ENCODE measurements around the gene RPTOR.

The RPTOR gene

DNA sequence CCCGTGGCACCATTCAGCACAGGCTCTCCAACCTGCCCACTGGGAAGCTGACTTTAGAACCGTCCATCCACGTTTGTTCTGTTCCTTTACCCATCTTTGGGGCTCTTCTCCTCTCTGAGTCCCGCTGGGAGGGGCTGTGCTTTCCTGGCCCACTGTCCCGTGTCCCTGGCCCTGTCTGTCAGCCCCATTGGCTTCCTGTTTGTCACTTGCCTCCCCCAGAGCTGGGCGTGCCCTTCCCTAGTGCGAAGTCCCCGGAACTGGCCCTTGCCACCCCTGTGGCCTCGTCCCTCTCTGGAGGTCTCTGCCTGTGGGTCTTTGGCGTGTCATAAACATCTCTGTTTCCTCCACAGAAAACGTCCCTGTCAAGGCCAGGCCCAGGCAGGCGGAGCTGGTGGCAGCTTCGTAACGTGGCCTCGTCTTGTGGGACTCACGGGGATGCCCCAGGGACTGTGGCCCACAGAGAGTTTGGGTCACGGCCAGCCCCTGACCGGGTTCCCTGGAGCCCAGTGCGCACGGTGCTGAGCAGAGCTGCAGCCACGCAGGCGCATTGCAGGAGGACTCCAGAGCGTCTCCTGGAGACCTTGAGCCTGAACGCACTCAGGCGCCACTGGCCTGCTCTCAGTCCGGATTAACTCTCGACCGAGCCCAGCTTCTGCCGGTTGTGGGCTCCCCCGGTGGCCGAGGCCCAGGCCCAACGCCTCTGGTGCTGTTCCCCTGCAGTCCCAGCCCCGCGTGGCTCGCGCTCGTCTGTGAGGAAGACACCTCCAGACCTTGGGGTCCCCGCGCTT lies 454.3 kb downstream of the RPTOR start:
- no peak for DNase-seq (ENCODE audit: low spot score)

GRCh38 chr17:80999536-81000333 lies 455.1 kb downstream of the RPTOR start:
- no peak for DNase-seq (ENCODE audit: low spot score)

- DNase-seq (ENCODE audit: low spot score), result no peak
Measured at GRCh38 chr17:81000334-81000630, 455.6 kb downstream of the RPTOR start.

GRCh38 chr17:81000631-81001357 lies 456.2 kb downstream of the RPTOR start:
- DNase-seq (ENCODE audit: low spot score), result no peak

DNA sequence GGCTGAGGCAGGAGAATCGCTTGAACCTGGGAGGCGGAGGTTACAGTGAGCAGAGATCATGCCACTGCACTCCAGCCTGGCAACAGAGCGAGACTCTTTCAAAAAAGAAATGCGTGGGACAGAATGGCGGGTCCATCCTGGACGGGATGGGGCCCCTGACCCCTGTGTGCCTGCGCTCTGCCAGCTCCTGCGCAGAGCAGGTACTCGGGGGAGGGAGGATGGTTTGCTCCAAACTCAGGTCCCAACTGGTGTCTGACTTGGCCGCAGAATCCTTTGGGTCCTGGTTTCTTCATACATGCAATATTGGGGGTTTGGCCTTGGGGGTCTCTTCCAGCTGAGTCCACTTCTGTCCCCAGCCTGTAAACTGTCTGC lies 457.4 kb downstream of the RPTOR start:
- DNase-seq (ENCODE audit: low spot score), result no peak

GRCh38 chr17:81002409-81003361 lies 458.0 kb downstream of the RPTOR start:
- peak; percentile 68 for DNase-seq (ENCODE audit: low spot score)

GRCh38 chr17:81003711-81004475 lies 459.3 kb downstream of the RPTOR start:
- no peak for DNase-seq (ENCODE audit: low spot score)

- no peak for DNase-seq (ENCODE audit: low spot score)
Measured at GRCh38 chr17:81006891-81007290, 462.3 kb downstream of the RPTOR start.

GRCh38 chr17:81008140-81008539 lies 463.5 kb downstream of the RPTOR start:
- DNase-seq (ENCODE audit: low spot score), result no peak

GRCh38 chr17:81009136-81009535 lies 464.5 kb downstream of the RPTOR start:
- no peak for DNase-seq (ENCODE audit: low spot score)

DNA sequence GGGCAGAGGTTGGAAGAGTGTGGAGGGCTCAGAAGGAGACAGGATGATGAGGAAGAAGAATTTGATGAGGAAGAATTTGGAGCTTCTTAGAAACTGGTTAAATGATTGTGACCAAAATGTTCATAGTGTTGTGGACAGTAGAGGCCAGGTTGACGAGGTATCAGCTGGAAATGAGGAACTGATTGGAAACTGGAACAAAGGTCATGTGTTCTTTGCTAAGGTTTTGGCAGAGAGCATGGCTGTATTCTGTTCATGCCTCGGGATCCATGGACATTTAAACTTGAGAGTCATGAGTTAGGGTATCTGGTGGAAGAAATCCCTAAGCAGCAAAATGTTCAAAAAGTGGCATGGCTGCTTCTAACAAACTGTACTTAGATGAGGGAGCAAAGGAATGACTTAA lies 466.3 kb downstream of the RPTOR start:
- no peak for DNase-seq (ENCODE audit: low spot score)

DNA sequence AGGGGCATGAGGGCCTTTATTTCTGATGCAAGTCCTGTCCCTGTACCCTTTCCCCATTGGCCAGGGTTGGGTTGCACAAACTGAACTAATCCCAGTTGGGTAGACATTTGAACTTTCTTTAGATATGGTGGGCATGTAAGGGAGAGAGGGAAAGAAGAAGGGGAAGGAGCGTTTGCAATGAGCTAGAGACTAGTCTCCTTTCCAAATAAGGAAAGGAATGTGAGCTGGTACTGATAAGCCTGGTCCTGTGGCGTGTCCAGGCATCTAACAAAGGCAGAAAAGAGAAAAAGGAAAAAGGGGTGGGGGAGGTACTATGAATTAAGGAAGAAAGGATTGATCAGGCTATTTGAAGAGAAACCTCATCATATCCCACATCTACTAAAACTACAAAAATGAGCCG lies 467.3 kb downstream of the RPTOR start:
- no peak for DNase-seq (ENCODE audit: low spot score)

DNA sequence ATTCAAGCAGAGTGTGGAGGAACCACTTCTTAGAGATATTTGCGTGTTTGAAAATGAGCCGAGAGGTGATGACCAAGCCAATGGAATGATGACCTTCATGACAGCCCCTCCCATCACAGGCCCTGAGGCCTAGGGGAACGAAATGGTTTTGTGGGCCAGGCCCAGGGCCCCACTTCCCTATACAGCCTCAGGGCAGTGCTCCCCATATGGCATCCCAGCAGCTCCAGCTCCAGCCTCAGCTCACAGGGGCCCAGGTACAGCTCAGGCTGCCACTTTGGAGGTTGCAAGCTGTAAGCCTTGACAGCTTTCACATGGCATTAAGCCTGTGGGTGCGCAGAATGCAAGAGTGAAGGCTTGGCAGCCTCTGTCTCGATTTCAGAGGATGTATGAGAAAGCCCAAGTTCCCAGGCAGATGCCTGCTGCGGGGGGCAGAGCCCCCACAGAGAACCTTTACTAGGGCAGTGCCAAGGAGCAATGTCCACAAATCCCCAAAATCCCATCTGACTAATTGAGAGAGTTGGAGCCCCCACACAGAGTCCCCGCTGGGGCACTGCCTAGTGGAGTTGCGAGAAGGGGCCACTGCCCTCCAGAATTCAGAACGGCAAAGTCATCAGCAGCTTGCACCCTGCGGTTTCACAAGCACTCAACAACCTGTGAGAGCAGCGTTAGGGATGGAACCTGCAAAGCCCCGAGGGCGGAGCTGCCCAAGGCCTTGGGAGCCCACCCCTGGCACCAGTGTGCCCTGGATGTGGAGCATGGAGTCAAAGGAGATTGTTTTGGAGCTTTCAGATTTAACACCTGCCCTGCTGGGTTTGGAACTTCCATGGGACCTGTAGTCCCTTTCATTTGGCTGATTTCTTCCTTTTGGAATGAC lies 468.2 kb downstream of the RPTOR start:
- DNase-seq (ENCODE audit: low spot score), result no peak

DNA sequence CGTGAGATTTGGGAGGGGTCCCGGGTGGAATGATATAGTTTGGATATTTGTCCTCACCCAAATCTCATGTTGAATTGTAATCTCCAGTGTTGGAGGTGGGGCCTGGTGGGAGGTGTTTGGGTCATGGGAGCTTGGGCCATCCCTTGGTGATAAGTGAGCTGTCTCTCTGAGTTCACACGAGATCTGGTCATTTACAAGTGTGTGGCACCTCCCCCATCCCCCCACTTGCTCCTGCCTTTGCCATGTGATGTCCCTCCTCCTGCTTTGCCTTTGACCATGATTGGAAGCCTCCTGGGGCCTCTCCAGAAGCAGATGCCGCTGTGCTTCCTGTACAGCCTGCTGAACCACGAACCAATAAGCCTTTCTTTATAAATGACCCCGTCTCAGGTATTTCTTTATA lies 469.0 kb downstream of the RPTOR start:
- DNase-seq (ENCODE audit: low spot score), result no peak

GRCh38 chr17:81015136-81015535 lies 470.5 kb downstream of the RPTOR start:
- no peak for DNase-seq (ENCODE audit: low spot score)

All from GM03348 (cell line).